Measurements from ENCODE around the gene SAFB2. TPM values are rescaled to one million over a fixed set of nuclear protein-coding genes. Genes with fewer than 3 reads are reported as not detected.

The SAFB2 gene
- total RNA-seq, 1 experiment from 2014 or later, result 76.1 TPM

DNA sequence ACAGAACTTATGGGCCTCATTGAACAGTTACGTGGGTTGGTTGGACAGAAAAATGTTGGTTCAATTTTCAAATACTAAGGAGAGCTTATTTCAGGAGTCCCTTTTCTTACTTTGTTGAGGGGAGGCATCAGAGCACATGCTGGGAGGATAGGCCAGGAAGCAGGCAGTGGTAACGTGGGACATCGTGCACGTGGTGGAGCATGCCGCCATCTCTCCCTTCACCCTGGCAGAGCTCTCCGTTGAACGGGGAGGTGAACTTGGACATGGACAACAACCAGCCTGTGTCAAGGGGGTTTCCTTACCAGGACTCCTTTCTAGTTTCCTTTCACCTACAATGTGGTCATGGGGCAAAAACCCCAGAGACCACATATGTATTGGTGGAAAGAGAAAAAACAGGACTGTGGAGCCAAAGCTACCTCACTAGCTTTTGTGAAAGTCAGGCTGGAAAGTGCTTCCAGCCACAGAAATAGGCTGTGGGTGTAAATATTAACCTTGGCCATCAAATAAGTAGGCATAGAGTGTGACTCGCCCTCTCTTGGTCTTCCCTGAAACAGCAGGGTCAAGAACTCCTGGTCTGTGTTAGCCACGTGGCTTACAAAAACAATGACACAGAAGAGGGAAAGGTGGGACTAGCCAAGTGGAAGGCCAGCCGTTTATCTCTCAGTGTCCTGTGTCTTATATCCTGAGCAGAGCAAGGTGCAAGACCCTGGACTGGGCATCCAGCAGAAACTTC lies 43.4 kb upstream of the SAFB2 start:
- H2BK15ac ChIP-seq (ENCODE audit: low read depth, low read length), result no peak overlapping the region
- no peak overlapping the region for H3T11ph ChIP-seq (ENCODE audit: low read length)
- H3K4ac ChIP-seq (ENCODE audit: low read depth, low read length), result no peak overlapping the region
- H3K27ac ChIP-seq (ENCODE audit: insufficient read length, low read depth, low read length), result no peak overlapping the region
- H3K9ac ChIP-seq (ENCODE audit: extremely low read depth, insufficient read length, low read length), result no peak overlapping the region
- no peaks in the 10 kb centered on the region for H3K4me1 ChIP-seq (ENCODE audit: insufficient read depth, low read length)
- no peaks in the 10 kb centered on the region for H3K9me3 Mint-ChIP-seq
- TF ChIP-seq CTCF (conservative IDR thresholded peaks at IDR 0.05), result no peak; the same call in 2 of the 3 replicates
- no peak overlapping the region for H2BK120ac ChIP-seq (ENCODE audit: low read depth, low read length, poor library complexity, severe bottlenecking)
- H2BK20ac ChIP-seq (ENCODE audit: low read depth, low read length, poor library complexity, severe bottlenecking), result no peak overlapping the region
- H3K79me1 ChIP-seq (ENCODE audit: insufficient read depth, low read depth, low read length, poor library complexity, severe bottlenecking), result no peaks in the 10 kb centered on the region
- H3K23ac ChIP-seq (ENCODE audit: insufficient read length, low read depth, low read length), result no peak overlapping the region
- H3K27me3 Mint-ChIP-seq (ENCODE audit: low read depth), result no peaks in the 10 kb centered on the region; the same call in 1 of the 2 replicates
- no peak overlapping the region for H3K56ac ChIP-seq (ENCODE audit: insufficient read length, low read depth, low read length)
- H4K5ac ChIP-seq (ENCODE audit: insufficient read length, low read depth, low read length), result no peak overlapping the region
- no peaks in the 10 kb centered on the region for H3K23me2 ChIP-seq (ENCODE audit: insufficient read length, low read depth, low read length, poor library complexity, severe bottlenecking)
- H3K14ac ChIP-seq (ENCODE audit: insufficient read depth, low read length), result no peak overlapping the region
- no peak overlapping the region for H2AK5ac ChIP-seq (ENCODE audit: insufficient read length, low read length)
- no peaks in the 10 kb centered on the region; the same call in 1 of the 2 replicates for H3K79me2 ChIP-seq (ENCODE audit: insufficient read depth, low read length)
- H4K8ac ChIP-seq (replicated peaks; ENCODE audit: insufficient read length, low read depth, low read length), result no peak overlapping the region
- H3K27ac Mint-ChIP-seq, result peak overlapping the region in 2 of 3 experiments; percentile 62 to 90; a peak in 3 of 7 replicates
- H3K27me3 ChIP-seq (ENCODE audit: insufficient read depth, low read length), result no peaks in the 10 kb centered on the region
- no peak overlapping the region for H3K4me3 Mint-ChIP-seq
- H2BK12ac ChIP-seq (ENCODE audit: insufficient read length, low read depth, low read length), result no peak overlapping the region
- H3K9me3 ChIP-seq (ENCODE audit: control insufficient read depth, low read depth, low read length), result no peaks in the 10 kb centered on the region
- no peak overlapping the region for H2BK5ac ChIP-seq (ENCODE audit: insufficient read length, low read length)
- WGBS (ENCODE audit: extremely low coverage, insufficient read length, low lambda C conversion rate), result no CpG with 5 or more reads among the region's 10 CpGs
- no peak overlapping the region for H3K4me2 ChIP-seq (ENCODE audit: insufficient read depth, insufficient read length, low read length)
- H2AFZ ChIP-seq (ENCODE audit: low read length), result no peak overlapping the region
- peaks cover 4% of the 10 kb centered on the region for H4K20me1 ChIP-seq (ENCODE audit: control insufficient read depth, insufficient read depth, insufficient read length)
- H3K4me1 Mint-ChIP-seq, result peaks cover 7 to 14% of the 10 kb centered on the region in 2 experiments
- no peak overlapping the region for H3K18ac ChIP-seq (ENCODE audit: insufficient read length, low read depth, low read length)
- H3K36me3 Mint-ChIP-seq (ENCODE audit: insufficient read depth in 1 of 3, low read depth in 3 of 3), result peaks cover 48 to 87% (median 81%) of the 10 kb centered on the region in 3 experiments; a peak in 6 of 7 replicates
- no peak overlapping the region for H4K91ac ChIP-seq (ENCODE audit: insufficient read length, low read depth, low read length)
- DNase-seq, result no peak
